ENCODE data around the gene ADAMTS14. TPM values are rescaled to one million over a fixed set of nuclear protein-coding genes. Genes with fewer than 3 reads are reported as not detected.

Gene ADAMTS14
- polyA plus RNA-seq, 3 donors, result 0.05 TPM; not detected in 2

- no peaks in the 10 kb centered on the region for H3K27me3 ChIP-seq (ENCODE audit: control insufficient read depth in 2 of 2, insufficient read depth in 2 of 2, low read length in 2 of 2)
- DNase-seq, result no peak
- H2AFZ ChIP-seq (ENCODE audit: insufficient read depth, low read depth, low read length, poor library complexity, severe bottlenecking), result no peak overlapping the region
- Mint-ChIP-seq H3K27me3 (ENCODE audit: low read depth in 3 of 3) (peaks cover 2 to 5% (median 2%) of the 10 kb centered on the region in 3 donors), H3K27ac (no peak overlapping the region), H3K4me1 (peaks cover 31% of the 10 kb centered on the region), H3K4me3 (no peak overlapping the region), H3K9me3 (no peaks in the 10 kb centered on the region), H3K36me3 (no peaks in the 10 kb centered on the region)
- no peaks in the 10 kb centered on the region for H4K20me1 ChIP-seq (ENCODE audit: insufficient read depth, low read length)
- TF ChIP-seq CTCF (IDR thresholded peaks at IDR 0.05), result no peak
- no peaks in the 10 kb centered on the region for H3K36me3 ChIP-seq (replicated peaks in 1 of 2; ENCODE audit: control insufficient read depth in 1 of 2, insufficient read depth in 2 of 2, low read length in 2 of 2)
- no peak overlapping the region for H3K9ac ChIP-seq (ENCODE audit: insufficient read depth, low read length, poor library complexity, severe bottlenecking)
- peaks cover 29 to 30% of the 10 kb centered on the region in 2 donors for H3K4me1 ChIP-seq (ENCODE audit: control insufficient read depth in 1 of 2, insufficient read depth in 2 of 2, low read length in 2 of 2)
- 0% methylated on average over 1 of the region's 5 CpGs for WGBS (ENCODE audit: insufficient coverage)
- intact Hi-C loops (cut with micrococcal nuclease), result no loop called here
- H3K79me2 ChIP-seq (ENCODE audit: insufficient read depth, low read length), result no peaks in the 10 kb centered on the region
- no peak overlapping the region for H3K4me2 ChIP-seq (replicated peaks; ENCODE audit: extremely low read depth, low read length, poor library complexity, severe bottlenecking)
- no peak overlapping the region for H3K4me3 ChIP-seq (replicated peaks in 1 of 3; ENCODE audit: low read depth in 2 of 3, low read length in 3 of 3)
- no peaks in the 10 kb centered on the region for H3K9me3 ChIP-seq (replicated peaks in 1 of 2; ENCODE audit: control insufficient read depth in 1 of 2, insufficient read depth in 1 of 2, low read length in 2 of 2)
- H3K27ac ChIP-seq (ENCODE audit: low read depth in 1 of 2, low read length in 2 of 2), result no peak overlapping the region
These were observed 111.7 kb downstream of the ADAMTS14 start for GRCh38 chr10:70784016-70784415.

GRCh38 chr10:70784471-70784870, 112.2 kb downstream of the ADAMTS14 start:
- H3K27ac ChIP-seq (ENCODE audit: low read depth in 1 of 2, low read length in 2 of 2), result no peak overlapping the region
- intact Hi-C loops (cut with micrococcal nuclease), result no loop called here
- no peaks in the 10 kb centered on the region for H3K79me2 ChIP-seq (ENCODE audit: insufficient read depth, low read length)
- H3K9me3 Mint-ChIP-seq, result no peaks in the 10 kb centered on the region
- DNase-seq, result peak in 1 of 3 donors; percentile 42
- H3K9me3 ChIP-seq (replicated peaks in 1 of 2; ENCODE audit: control insufficient read depth in 1 of 2, insufficient read depth in 1 of 2, low read length in 2 of 2), result no peaks in the 10 kb centered on the region
- H3K4me3 ChIP-seq (replicated peaks in 1 of 3; ENCODE audit: low read depth in 2 of 3, low read length in 3 of 3), result no peak overlapping the region
- H3K4me3 Mint-ChIP-seq, result peak overlapping the region in 1 of 2 donors; percentile 15
- peaks cover 29% of the 10 kb centered on the region for H3K4me1 Mint-ChIP-seq
- TF ChIP-seq CTCF (IDR thresholded peaks at IDR 0.05), result no peak
- no peak overlapping the region for H2AFZ ChIP-seq (ENCODE audit: insufficient read depth, low read depth, low read length, poor library complexity, severe bottlenecking)
- no peak overlapping the region for H3K9ac ChIP-seq (ENCODE audit: insufficient read depth, low read length, poor library complexity, severe bottlenecking)
- H3K27me3 ChIP-seq (ENCODE audit: control insufficient read depth in 2 of 2, insufficient read depth in 2 of 2, low read length in 2 of 2), result no peaks in the 10 kb centered on the region
- H3K36me3 ChIP-seq (replicated peaks in 1 of 2; ENCODE audit: control insufficient read depth in 1 of 2, insufficient read depth in 2 of 2, low read length in 2 of 2), result no peaks in the 10 kb centered on the region
- H3K27me3 Mint-ChIP-seq (ENCODE audit: low read depth in 3 of 3), result peaks cover 2 to 5% (median 2%) of the 10 kb centered on the region in 3 donors
- H3K4me1 ChIP-seq (ENCODE audit: control insufficient read depth in 1 of 2, insufficient read depth in 2 of 2, low read length in 2 of 2), result peaks cover 26 to 28% of the 10 kb centered on the region in 2 donors
- no peaks in the 10 kb centered on the region for H4K20me1 ChIP-seq (ENCODE audit: insufficient read depth, low read length)
- H3K36me3 Mint-ChIP-seq, result no peaks in the 10 kb centered on the region
- peak overlapping the region in 1 of 7 donors; percentile 72 for H3K27ac Mint-ChIP-seq
- no peak overlapping the region for H3K4me2 ChIP-seq (replicated peaks; ENCODE audit: extremely low read depth, low read length, poor library complexity, severe bottlenecking)
- 0% methylated on average over 1 of the region's 2 CpGs for WGBS (ENCODE audit: insufficient coverage)
